ENCODE measurements around the gene MAPK8. TPM values are rescaled to one million over a fixed set of nuclear protein-coding genes. Genes with fewer than 3 reads are reported as not detected.

Gene MAPK8
- total and polyA plus RNA-seq, 7 donors: 17.4 to 74.5 (median 46.7) TPM

DNA sequence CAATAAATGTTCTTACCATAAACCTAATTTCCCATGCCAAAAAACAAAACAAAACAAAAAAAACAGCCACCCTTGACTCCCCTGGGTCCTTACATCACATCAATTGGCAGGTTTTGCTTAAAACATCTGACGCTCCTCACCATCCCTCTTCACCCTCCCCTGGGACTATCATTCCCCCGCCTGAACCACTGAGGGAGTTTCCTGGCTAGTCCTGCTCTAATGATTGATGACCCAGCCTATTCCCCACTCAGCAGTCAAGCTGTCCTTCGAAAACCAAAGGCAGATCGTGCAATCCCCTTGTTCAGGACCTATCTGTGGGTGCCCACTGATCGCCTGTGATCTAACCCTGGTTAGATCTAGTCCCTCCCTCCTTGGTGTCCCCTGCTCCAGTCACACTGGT is 20.8 kb upstream of the MAPK8 start:
- DNase-seq: no peak
- no peaks in the 10 kb centered on the region for H3K27me3 ChIP-seq
- H3K27ac ChIP-seq: no peak overlapping the region
- TF ChIP-seq EP300 (IDR thresholded peaks at IDR 0.05) (no peak), POLR2A (IDR thresholded peaks at IDR 0.05) (no peak), POLR2AphosphoS5 (IDR thresholded peaks at IDR 0.05) (no peak)
- TF ChIP-seq, protein P1, sequence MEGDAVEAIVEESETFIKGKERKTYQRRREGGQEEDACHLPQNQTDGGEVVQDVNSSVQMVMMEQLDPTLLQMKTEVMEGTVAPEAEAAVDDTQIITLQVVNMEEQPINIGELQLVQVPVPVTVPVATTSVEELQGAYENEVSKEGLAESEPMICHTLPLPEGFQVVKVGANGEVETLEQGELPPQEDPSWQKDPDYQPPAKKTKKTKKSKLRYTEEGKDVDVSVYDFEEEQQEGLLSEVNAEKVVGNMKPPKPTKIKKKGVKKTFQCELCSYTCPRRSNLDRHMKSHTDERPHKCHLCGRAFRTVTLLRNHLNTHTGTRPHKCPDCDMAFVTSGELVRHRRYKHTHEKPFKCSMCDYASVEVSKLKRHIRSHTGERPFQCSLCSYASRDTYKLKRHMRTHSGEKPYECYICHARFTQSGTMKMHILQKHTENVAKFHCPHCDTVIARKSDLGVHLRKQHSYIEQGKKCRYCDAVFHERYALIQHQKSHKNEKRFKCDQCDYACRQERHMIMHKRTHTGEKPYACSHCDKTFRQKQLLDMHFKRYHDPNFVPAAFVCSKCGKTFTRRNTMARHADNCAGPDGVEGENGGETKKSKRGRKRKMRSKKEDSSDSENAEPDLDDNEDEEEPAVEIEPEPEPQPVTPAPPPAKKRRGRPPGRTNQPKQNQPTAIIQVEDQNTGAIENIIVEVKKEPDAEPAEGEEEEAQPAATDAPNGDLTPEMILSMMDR (IDR thresholded peaks at IDR 0.05): no peak
- peaks cover 0 to 21% (median 9%) of the 10 kb centered on the region in 4 donors for H3K4me1 ChIP-seq
- peaks cover 0 to 3% (median 0%) of the 10 kb centered on the region in 4 donors for H3K9me3 ChIP-seq
- no peak overlapping the region for H3K4me3 ChIP-seq
- 73 to 88% methylated on average over 5 of the region's 5 CpGs for whole genome bisulfite sequencing, 2 donors
- intact Hi-C loops (cut with DNase I): no loop called here
- no peaks in the 10 kb centered on the region for H3K36me3 ChIP-seq

DNA sequence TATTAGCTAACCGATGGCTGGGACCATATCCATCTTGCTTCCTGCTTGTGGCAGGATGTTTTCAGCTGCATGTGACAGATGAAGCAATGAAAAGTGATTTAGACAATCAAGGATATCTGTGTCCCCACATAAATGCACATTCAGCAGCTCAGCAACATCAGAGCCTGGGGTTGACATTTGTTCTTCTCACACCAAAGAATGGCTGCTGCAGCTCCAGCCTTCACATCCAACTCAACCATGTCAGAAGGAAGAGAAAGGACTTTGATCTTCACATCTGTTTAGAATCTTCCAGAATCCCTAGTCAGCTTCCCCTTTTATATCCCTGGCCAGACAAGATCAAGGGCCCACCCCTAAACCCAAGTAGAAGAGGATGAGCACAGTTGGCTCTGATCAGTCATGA is 20.1 kb upstream of the MAPK8 start:
- Histone ChIP-seq H3K9me3 (peaks cover 0 to 3% (median 0%) of the 10 kb centered on the region in 4 donors), H3K4me1 (peaks cover 0 to 21% (median 9%) of the 10 kb centered on the region in 4 donors), H3K27ac (no peak overlapping the region), H3K4me3 (no peak overlapping the region), H3K36me3 (no peaks in the 10 kb centered on the region), H3K27me3 (no peaks in the 10 kb centered on the region)
- DNase-seq: no peak
- intact Hi-C loops (cut with DNase I): no loop called here
- TF ChIP-seq, protein P1 (IDR thresholded peaks at IDR 0.05): no peak
- TF ChIP-seq POLR2A (IDR thresholded peaks at IDR 0.05) (no peak), POLR2AphosphoS5 (IDR thresholded peaks at IDR 0.05) (no peak), EP300 (IDR thresholded peaks at IDR 0.05) (no peak)
- WGBS, 2 donors: 92 to 94% methylated on average over 1 of the region's 1 CpG

DNA sequence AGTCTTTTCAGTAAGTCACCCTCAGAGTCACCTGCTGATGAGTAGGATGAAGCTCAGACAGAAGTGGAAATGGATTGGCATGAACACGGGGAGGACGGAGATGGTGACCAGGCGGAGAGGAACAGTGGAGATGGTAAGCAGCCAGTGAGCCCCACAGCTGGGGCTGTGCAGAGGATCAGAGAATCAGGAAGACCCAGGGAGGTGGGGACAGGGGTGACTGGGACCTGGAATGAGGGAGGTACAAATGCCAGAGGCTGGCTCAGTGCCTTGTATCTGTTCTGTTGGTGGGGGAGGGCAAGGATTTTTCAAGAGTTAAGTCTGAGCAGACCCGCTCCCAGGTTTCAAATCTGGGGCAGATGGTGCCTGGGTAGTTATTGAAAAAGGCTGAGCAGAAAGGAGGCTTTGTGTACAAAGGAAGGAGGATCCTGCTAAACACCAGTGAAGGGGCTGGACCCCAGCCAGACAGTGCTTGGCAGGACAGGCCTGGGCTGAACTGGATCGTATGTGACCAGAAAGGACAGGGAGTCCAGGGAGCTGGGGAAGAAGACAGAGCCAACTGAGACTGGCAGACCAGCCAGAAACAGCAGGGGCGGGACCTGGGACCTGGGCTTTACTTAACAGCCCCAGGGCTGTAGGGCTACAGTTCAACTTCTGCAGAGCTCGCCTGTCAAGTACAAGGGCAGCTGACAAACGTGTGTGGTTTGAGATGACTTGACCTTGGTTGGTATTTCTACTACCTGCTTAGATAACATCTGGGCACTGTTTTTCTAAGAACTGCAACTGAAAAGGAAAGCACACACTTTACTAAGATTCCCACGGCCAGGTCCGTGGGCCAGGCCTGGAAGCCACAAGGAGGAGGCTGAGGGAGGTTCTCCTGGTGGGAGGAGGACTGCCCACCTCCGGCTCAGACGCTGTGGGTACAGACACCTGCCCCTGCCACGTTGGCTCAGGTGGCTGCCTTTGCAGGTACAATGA is 18.8 kb upstream of the MAPK8 start:
- intact Hi-C loops (cut with DNase I): no loop called here
- H3K4me1 ChIP-seq: peaks cover 0 to 21% (median 9%) of the 10 kb centered on the region in 4 donors
- H3K9me3 ChIP-seq: peaks cover 0 to 3% (median 0%) of the 10 kb centered on the region in 4 donors
- no peaks in the 10 kb centered on the region for H3K36me3 ChIP-seq
- TF ChIP-seq POLR2AphosphoS5 (IDR thresholded peaks at IDR 0.05) (no peak), POLR2A (IDR thresholded peaks at IDR 0.05) (no peak), EP300 (IDR thresholded peaks at IDR 0.05) (no peak)
- TF ChIP-seq, protein P1 (IDR thresholded peaks at IDR 0.05): no peak
- peak overlapping the region in 1 of 4 donors; percentile 1 for H3K27ac ChIP-seq
- H3K4me3 ChIP-seq: no peak overlapping the region
- WGBS, 2 donors: 57 to 61% methylated on average over 13 of the region's 13 CpGs
- DNase-seq: no peak
- H3K27me3 ChIP-seq: no peaks in the 10 kb centered on the region

DNA sequence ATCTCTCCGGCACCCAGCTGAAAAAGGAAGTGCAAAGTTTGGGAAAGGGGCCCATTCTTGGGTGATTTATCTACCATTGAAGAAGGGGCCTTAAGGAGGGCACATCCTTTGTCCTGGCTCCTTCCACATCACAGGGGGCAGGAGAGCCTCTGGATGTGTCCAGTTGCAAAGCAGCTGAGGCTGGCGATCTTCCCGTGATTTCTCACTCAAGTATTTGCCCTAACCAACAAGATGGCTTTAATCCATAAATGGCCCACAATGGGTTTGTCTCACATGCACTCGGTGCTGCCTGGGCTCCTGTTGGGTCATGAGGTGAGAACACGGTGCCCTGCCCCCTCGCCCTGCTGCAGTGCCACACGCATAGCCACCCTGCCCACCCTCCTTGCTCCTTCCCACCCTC is 17.8 kb upstream of the MAPK8 start:
- WGBS, 2 donors: 90 to 92% methylated on average over 7 of the region's 7 CpGs
- H3K4me3 ChIP-seq: no peak overlapping the region
- intact Hi-C loops (cut with DNase I): no loop called here
- no peak overlapping the region for H3K27ac ChIP-seq
- H3K9me3 ChIP-seq: peaks cover 0 to 3% (median 0%) of the 10 kb centered on the region in 4 donors
- H3K4me1 ChIP-seq: peaks cover 0 to 21% (median 9%) of the 10 kb centered on the region in 4 donors
- no peak for TF ChIP-seq POLR2AphosphoS5 (IDR thresholded peaks at IDR 0.05)
- TF ChIP-seq EP300 (IDR thresholded peaks at IDR 0.05): no peak
- TF ChIP-seq, protein P1 (IDR thresholded peaks at IDR 0.05): no peak
- TF ChIP-seq POLR2A (IDR thresholded peaks at IDR 0.05): no peak
- no peaks in the 10 kb centered on the region for H3K36me3 ChIP-seq
- no peaks in the 10 kb centered on the region for H3K27me3 ChIP-seq
- DNase-seq: no peak
